CD4-positive, alpha-beta memory T cell (primary cell): ENCODE results near the gene MYO5B. TPM values are rescaled to one million over a fixed set of nuclear protein-coding genes. Genes with fewer than 3 reads are reported as not detected.

ENCODE experiments used
- CTCF ChIA-PET: fragments of 350-600 bp; sonication (Branson Sonifier 250); formaldehyde crosslinking; loops from one replicate; lab custom pipeline; 2021; ENCODE audit warnings: inconsistent platforms; ENCODE audit not compliant: partially characterized antibody; lab: Charles Lee
- POLR2A ChIA-PET: fragments of 350-600 bp; sonication (Branson Sonifier 250); formaldehyde crosslinking; loops from one replicate; lab custom pipeline; 2021; ENCODE audit not compliant: partially characterized antibody; lab: Charles Lee
- DNase-seq, 5 donors: peaks; one replicate each; pipeline versions ENCODE4 v3.0.0 to v3.0.0-alpha.2; 2020 to 2022; ENCODE audit warnings: mixed read lengths in 1 of 5
- H3K27ac ChIP-seq: one replicate; pipeline ENCODE4 v1.7.0; 2013; ENCODE audit warnings: low read depth, low read length
- H3K27me3 ChIP-seq: 2 replicates; pipeline ENCODE4 v1.7.0; 2013; ENCODE audit warnings: mild to moderate bottlenecking, low read length, moderate library complexity; ENCODE audit not compliant: insufficient read depth
- H3K36me3 ChIP-seq: 2 replicates; pipeline ENCODE4 v1.7.0; 2013; ENCODE audit warnings: mild to moderate bottlenecking, low read length, moderate library complexity; ENCODE audit not compliant: insufficient read depth
- H3K4me1 ChIP-seq: 2 replicates; pipeline ENCODE4 v1.7.0; 2013; ENCODE audit warnings: mild to moderate bottlenecking, low read length, moderate library complexity; ENCODE audit not compliant: insufficient read depth
- H3K4me3 ChIP-seq, 2 donors: one replicate each; pipeline ENCODE4 v1.7.0; 2013; ENCODE audit warnings: low read length in 2 of 2, mild to moderate bottlenecking in 1 of 2
- H3K9me3 ChIP-seq, 2 donors: one replicate each; pipeline ENCODE4 v1.7.0; 2013; ENCODE audit warnings: low read length in 2 of 2, control low read depth in 1 of 2; ENCODE audit not compliant: control insufficient read depth in 1 of 2
- H3K27ac Mint-ChIP-seq, 7 donors: one replicate each; pipeline ENCODE4 v1.8.0; 2020 to 2021; ENCODE audit warnings: mixed read lengths in 7 of 7, mild to moderate bottlenecking in 6 of 7, inconsistent platforms in 3 of 7, moderate library complexity in 3 of 7
- H3K27me3 Mint-ChIP-seq, 2 donors: one replicate each; pipeline ENCODE4 v1.8.0; 2020 to 2021; ENCODE audit warnings: mixed read lengths in 2 of 2
- H3K36me3 Mint-ChIP-seq, 2 donors: one replicate each; pipeline ENCODE4 v1.8.0; 2020 to 2021; ENCODE audit warnings: mixed read lengths in 2 of 2, inconsistent platforms in 1 of 2, mild to moderate bottlenecking in 1 of 2
- H3K4me1 Mint-ChIP-seq, 4 donors: one replicate each; pipeline ENCODE4 v1.8.0; 2020 to 2021; ENCODE audit warnings: mixed read lengths in 4 of 4, mild to moderate bottlenecking in 1 of 4
- H3K4me3 Mint-ChIP-seq, 8 donors: one replicate each; pipeline ENCODE4 v1.8.0; 2020 to 2021; ENCODE audit warnings: mixed read lengths in 8 of 8, mild to moderate bottlenecking in 7 of 8, moderate library complexity in 6 of 8, inconsistent platforms in 3 of 8
- H3K9me3 Mint-ChIP-seq, 8 donors: one replicate each; pipeline ENCODE4 v1.8.0; 2020 to 2021; ENCODE audit warnings: mixed read lengths in 8 of 8, mild to moderate bottlenecking in 5 of 8, inconsistent platforms in 3 of 8, moderate library complexity in 1 of 8
- intact Hi-C: fragments of 100-400 bp; cut with micrococcal nuclease; formaldehyde crosslinking; loops from one replicate; pipeline ENCODE4 v1.15.1; 2023
- polyA plus RNA-seq, 2 donors: library from polyadenylated mRNA; unstranded; fragments of 300-500 nt; fragmentation: Illumina TruSeq; gene quantifications; one replicate each; pipeline ENCODE4 v1.2.3, GENCODE V29; 2021
- total RNA-seq, 2 experiments: library from RNA; stranded (reverse); gene quantifications; one replicate each; pipeline ENCODE4 v1.2.3, GENCODE V29; 2021

Gene MYO5B
- total and polyA plus RNA-seq, 4 experiments from 2014 or later, result 0.02 TPM; not detected in 3

DNA sequence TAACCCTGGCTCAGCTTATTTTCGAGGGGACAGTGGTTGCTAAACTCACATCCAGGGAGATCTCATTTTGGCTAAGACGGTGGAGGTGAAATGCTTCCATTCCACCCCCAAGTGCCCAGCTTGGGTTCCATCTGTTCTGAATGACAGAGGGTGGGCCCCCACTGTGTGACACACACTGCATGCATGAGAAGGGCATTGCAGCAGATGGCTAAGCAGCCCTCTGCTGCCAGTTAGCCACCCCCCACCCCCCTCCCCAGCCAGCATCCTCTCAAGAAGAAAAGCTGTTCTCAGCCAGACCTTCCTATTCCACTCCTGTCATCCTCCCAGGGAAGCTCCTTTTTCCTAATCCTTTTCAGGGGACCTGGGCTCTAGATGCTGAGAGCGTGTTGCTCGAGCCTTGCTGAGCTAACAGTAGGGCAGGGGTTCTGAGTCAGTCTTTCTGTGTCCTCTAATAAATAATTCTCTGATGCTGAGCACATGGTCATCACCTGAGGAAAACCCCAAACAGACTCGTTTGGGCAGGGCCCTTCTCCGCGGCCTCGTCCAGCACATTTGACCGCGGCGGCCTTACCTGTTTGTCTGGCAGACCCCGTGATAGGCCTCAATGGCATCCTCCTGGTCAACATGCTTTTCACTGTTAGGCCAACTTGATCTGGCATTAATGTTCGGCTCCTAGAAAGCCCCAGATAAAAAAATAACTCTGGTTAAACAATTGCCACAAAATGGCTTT, 332.1 kb downstream of the MYO5B start:
- H3K36me3 Mint-ChIP-seq, result no peaks in the 10 kb centered on the region
- H3K4me1 ChIP-seq, result no peaks in the 10 kb centered on the region
- intact Hi-C loops, result no loop called here
- no peaks in the 10 kb centered on the region for H3K36me3 ChIP-seq
- no peak overlapping the region for H3K27ac Mint-ChIP-seq
- POLR2A ChIA-PET, result no interaction called here
- H3K4me1 Mint-ChIP-seq, result no peaks in the 10 kb centered on the region
- no peak overlapping the region for H3K4me3 Mint-ChIP-seq
- H3K9me3 ChIP-seq, result no peaks in the 10 kb centered on the region
- no peaks in the 10 kb centered on the region for H3K27me3 ChIP-seq
- CTCF ChIA-PET, result interaction anchor here (1.0 to 10.7 kb wide), 5 partner anchors 10 to 349 kb away, joined by 3 to 287 read pairs (median 4); no protein-coding TSS in a partner anchor
- no peaks in the 10 kb centered on the region for H3K9me3 Mint-ChIP-seq
- H3K4me3 ChIP-seq, result no peak overlapping the region
- no peak overlapping the region for H3K27ac ChIP-seq
- no peak for DNase-seq
- peaks cover 7 to 9% of the 10 kb centered on the region in 2 donors for H3K27me3 Mint-ChIP-seq

DNA sequence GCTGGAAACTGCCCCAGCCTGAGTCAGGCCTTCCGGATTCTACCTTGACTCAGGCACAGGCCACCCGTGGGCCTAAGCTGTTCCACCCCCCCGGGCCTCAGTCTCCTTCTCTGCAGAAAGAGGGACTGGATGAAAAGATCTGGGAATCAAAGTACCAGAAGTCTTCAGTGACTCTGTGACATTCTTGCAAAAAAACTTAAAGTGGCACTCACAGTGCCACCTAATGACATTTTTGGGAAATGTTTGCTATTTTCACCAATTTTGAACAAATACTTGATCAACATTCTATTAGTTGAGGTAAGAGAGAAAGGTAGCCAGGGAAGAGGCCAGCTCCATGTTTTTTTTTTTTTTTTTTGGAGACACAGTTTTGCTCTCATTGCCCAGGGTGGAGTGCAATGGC, 333.3 kb downstream of the MYO5B start:
- H3K27ac ChIP-seq, result no peak overlapping the region
- H3K4me3 Mint-ChIP-seq, result no peak overlapping the region
- no peak overlapping the region for H3K27ac Mint-ChIP-seq
- DNase-seq, result peak in 4 of 5 donors; percentile 6 to 26 (median 14)
- no peaks in the 10 kb centered on the region for H3K9me3 ChIP-seq
- H3K27me3 Mint-ChIP-seq, result peaks cover 7 to 8% of the 10 kb centered on the region in 2 donors
- no peaks in the 10 kb centered on the region for H3K36me3 ChIP-seq
- no peaks in the 10 kb centered on the region for H3K4me1 ChIP-seq
- no peaks in the 10 kb centered on the region for H3K4me1 Mint-ChIP-seq
- no peaks in the 10 kb centered on the region for H3K36me3 Mint-ChIP-seq
- ChIA-PET POLR2A (no interaction called here), CTCF (interaction anchor here (0.7 to 10.7 kb wide), 18 partner anchors 9 to 1187 kb away, joined by 3 to 287 read pairs (median 4); no protein-coding TSS in a partner anchor)
- intact Hi-C loops, result no loop called here
- no peak overlapping the region for H3K4me3 ChIP-seq
- no peaks in the 10 kb centered on the region for H3K9me3 Mint-ChIP-seq
- H3K27me3 ChIP-seq, result no peaks in the 10 kb centered on the region

DNA sequence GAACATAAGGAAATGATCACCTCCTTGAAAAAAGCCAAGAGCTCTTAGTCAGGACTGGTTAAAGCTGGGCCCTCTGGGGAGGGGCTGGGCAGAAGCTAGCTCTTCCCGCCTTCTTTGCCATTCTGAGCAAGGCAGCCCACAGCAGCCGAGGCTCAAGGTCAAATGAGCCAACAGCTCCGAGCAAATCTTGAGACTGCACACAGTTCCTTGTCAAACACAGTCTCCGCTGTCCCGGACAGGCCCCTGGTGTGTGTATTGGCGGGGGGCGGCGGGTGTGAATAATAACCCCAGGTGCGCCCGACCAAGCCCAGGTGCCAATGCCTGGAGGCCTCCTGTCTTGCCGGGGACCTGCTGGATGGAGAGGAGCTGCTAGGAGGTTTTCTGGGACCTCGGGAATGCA, 335.2 kb downstream of the MYO5B start:
- H3K9me3 Mint-ChIP-seq, result no peaks in the 10 kb centered on the region
- DNase-seq, result no peak
- POLR2A ChIA-PET, result no interaction called here

DNA sequence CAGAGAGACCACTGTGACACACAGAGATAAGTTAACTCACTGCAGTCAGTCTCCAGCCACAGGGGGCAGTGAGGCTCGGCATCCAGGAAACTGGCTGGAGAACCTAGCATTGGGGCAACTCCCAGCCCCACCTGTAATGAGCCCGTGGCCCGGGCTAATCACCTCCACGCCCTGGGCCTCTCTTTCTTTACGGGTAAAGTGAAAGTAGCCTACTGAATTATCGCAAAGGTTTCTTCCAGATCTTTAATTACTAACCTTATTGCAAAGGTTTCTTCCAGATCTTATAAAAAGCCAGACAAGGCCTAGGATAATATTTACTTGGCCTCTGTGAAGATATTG, 336.0 kb downstream of the MYO5B start:
- H3K4me1 Mint-ChIP-seq, result no peaks in the 10 kb centered on the region
- H3K27me3 ChIP-seq, result no peaks in the 10 kb centered on the region
- H3K9me3 ChIP-seq, result no peaks in the 10 kb centered on the region
- no peaks in the 10 kb centered on the region for H3K9me3 Mint-ChIP-seq
- DNase-seq, result no peak
- no peak overlapping the region for H3K27ac ChIP-seq
- no peak overlapping the region for H3K4me3 ChIP-seq
- H3K36me3 ChIP-seq, result no peaks in the 10 kb centered on the region
- ChIA-PET CTCF (interaction anchor here (0.7 to 10.7 kb wide), 28 partner anchors 9 to 1184 kb away, joined by 3 to 287 read pairs (median 5); no protein-coding TSS in a partner anchor), POLR2A (no interaction called here)
- H3K4me1 ChIP-seq, result no peaks in the 10 kb centered on the region
- no peak overlapping the region for H3K4me3 Mint-ChIP-seq
- no peaks in the 10 kb centered on the region for H3K36me3 Mint-ChIP-seq
- intact Hi-C loops, result no loop called here
- no peak overlapping the region for H3K27ac Mint-ChIP-seq
- peaks cover 0 to 2% of the 10 kb centered on the region in 2 donors for H3K27me3 Mint-ChIP-seq

More for the DNA sequence above, 335.2 kb downstream of the MYO5B start:
- CTCF ChIA-PET, result interaction anchor here (0.7 to 10.7 kb wide), 20 partner anchors 9 to 1186 kb away, joined by 3 to 287 read pairs (median 6); no protein-coding TSS in a partner anchor
- Mint-ChIP-seq H3K4me1 (no peaks in the 10 kb centered on the region), H3K4me3 (no peak overlapping the region), H3K27ac (no peak overlapping the region), H3K27me3 (peaks cover 0 to 2% of the 10 kb centered on the region in 2 donors), H3K36me3 (no peaks in the 10 kb centered on the region)
- Histone ChIP-seq H3K4me1 (no peaks in the 10 kb centered on the region), H3K36me3 (no peaks in the 10 kb centered on the region), H3K27ac (no peak overlapping the region), H3K4me3 (no peak overlapping the region), H3K27me3 (no peaks in the 10 kb centered on the region), H3K9me3 (no peaks in the 10 kb centered on the region)
- intact Hi-C loops, result no loop called here

DNA sequence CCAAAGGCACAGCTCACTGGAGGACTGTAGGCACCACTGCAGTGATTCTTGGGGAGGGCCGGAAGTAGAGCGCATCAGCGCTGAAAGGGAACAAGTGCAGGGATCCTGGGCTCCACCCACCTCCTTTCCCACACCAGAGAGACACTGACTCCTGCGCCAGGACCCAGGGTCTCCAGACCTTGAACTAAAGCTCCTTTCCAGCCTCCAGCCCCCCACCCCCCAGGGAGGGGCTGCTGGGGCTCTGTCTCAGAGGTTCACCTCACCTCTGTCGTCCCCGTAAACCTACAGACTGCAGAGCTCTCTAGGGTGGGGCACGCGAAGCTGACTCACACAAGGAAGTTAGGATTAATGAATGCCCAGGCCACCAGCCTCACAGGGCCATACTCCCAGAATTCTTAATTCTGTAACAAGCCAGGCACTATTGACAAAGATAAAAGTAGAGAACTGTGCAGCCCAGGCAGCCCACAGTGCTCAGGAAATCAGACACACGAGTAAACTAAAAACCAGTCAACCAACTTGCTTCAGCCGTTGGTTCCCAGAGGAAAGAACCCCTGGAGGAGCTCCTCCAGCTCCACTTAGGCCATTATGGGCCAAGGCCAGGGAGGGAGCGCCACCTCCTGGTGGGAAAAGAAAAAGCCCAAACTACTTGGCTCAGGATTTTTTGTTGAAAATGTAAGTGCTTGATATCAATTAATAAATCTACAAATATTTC, 336.5 kb downstream of the MYO5B start:
- H3K27me3 Mint-ChIP-seq, result peaks cover 0 to 2% of the 10 kb centered on the region in 2 donors
- no peaks in the 10 kb centered on the region for H3K4me1 Mint-ChIP-seq
- no peak overlapping the region for H3K4me3 ChIP-seq
- no peak overlapping the region for H3K27ac Mint-ChIP-seq
- no peaks in the 10 kb centered on the region for H3K9me3 Mint-ChIP-seq
- H3K27ac ChIP-seq, result no peak overlapping the region
- CTCF ChIA-PET, result interaction anchor here (0.7 to 10.7 kb wide), 30 partner anchors 9 to 1383 kb away, joined by 3 to 287 read pairs (median 5); no protein-coding TSS in a partner anchor
- no peak overlapping the region for H3K4me3 Mint-ChIP-seq
- H3K36me3 ChIP-seq, result no peaks in the 10 kb centered on the region
- POLR2A ChIA-PET, result no interaction called here
- H3K27me3 ChIP-seq, result no peaks in the 10 kb centered on the region
- H3K36me3 Mint-ChIP-seq, result no peaks in the 10 kb centered on the region
- H3K9me3 ChIP-seq, result no peaks in the 10 kb centered on the region
- intact Hi-C loops, result loop anchor here (1.0 kb wide), 4 partner anchors 299 to 1183 kb away; no protein-coding TSS in a partner anchor
- H3K4me1 ChIP-seq, result no peaks in the 10 kb centered on the region
- peak in 4 of 5 donors; percentile 28 to 47 (median 44) for DNase-seq

DNA sequence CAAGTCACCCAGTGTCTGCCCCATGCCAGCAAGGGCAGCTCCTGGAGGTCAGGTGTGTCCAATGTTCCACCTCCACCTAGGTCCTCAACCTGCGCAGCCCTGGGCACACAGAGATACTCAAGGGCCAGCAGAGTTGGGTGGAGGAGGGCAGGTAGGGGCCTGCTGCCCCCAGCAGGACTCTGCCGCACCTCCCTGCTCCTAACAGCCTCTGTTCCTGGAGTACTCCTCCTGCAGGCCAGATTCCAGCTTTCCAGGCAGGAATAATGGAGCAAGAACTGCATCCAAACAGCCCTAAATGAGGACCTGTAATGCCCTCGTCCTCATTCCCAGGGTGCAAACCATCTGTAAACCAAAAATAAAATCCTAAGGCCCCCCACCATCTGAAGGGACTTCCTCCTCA, 337.2 kb downstream of the MYO5B start:
- Mint-ChIP-seq H3K9me3 (peaks cover 0 to under 1% (median 0%) of the 10 kb centered on the region in 8 donors), H3K27me3 (peaks cover 0 to 2% of the 10 kb centered on the region in 2 donors), H3K4me3 (no peak overlapping the region), H3K27ac (peak overlapping the region in 1 of 7 donors; percentile 28), H3K4me1 (no peaks in the 10 kb centered on the region), H3K36me3 (no peaks in the 10 kb centered on the region)
- ChIA-PET POLR2A (no interaction called here), CTCF (interaction anchor here (0.9 to 10.7 kb wide), 20 partner anchors 8 to 1382 kb away, joined by 3 to 287 read pairs (median 5); partner anchors contain the start of gene C18orf32)
- no peak overlapping the region for H3K27ac ChIP-seq
- no peak overlapping the region for H3K4me3 ChIP-seq
- intact Hi-C loops, result loop anchor here (1.0 kb wide), 4 partner anchors 298 to 1182 kb away; no protein-coding TSS in a partner anchor
- H3K9me3 ChIP-seq, result no peaks in the 10 kb centered on the region
- H3K4me1 ChIP-seq, result no peaks in the 10 kb centered on the region
- no peaks in the 10 kb centered on the region for H3K27me3 ChIP-seq
- H3K36me3 ChIP-seq, result no peaks in the 10 kb centered on the region
- DNase-seq, result no peak

DNA sequence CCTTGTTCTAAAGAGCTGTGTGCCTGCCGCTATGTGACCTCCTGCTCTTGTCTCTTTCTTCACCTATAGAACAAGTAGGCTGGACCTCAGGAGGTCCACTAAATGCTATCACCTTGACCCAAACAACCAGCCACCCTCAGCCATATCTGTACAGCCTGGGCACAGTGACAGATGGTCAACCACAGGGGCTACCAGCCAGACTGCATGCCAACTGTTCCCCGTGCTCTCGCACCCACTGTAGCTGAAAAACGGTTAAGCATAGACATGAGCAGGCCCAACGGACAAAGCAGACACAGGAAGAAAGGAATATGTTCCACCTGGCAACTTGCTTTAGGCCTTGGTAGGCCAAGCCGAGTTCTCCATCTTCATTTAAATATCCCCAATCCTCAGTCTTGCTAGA, 338.5 kb downstream of the MYO5B start:
- intact Hi-C loops, result no loop called here
- POLR2A ChIA-PET, result no interaction called here
- Histone ChIP-seq H3K4me3 (no peak overlapping the region), H3K9me3 (no peaks in the 10 kb centered on the region), H3K27ac (no peak overlapping the region), H3K36me3 (no peaks in the 10 kb centered on the region), H3K27me3 (no peaks in the 10 kb centered on the region), H3K4me1 (no peaks in the 10 kb centered on the region)
- H3K4me3 Mint-ChIP-seq, result no peak overlapping the region
- no peaks in the 10 kb centered on the region for H3K4me1 Mint-ChIP-seq
- no peak overlapping the region for H3K27ac Mint-ChIP-seq
- no peaks in the 10 kb centered on the region for H3K27me3 Mint-ChIP-seq
- no peaks in the 10 kb centered on the region for H3K36me3 Mint-ChIP-seq
- DNase-seq, result no peak
- H3K9me3 Mint-ChIP-seq, result peaks cover 0 to 2% (median 0%) of the 10 kb centered on the region in 8 donors
- CTCF ChIA-PET, result interaction anchor here (0.7 to 10.7 kb wide), 5 partner anchors 9 to 343 kb away, joined by 3 to 287 read pairs (median 4); partner anchors contain the start of gene ACAA2
